A549 treated with DMSO at 1 μM for 4 hours (cell line): ENCODE data around the gene OR51I1. TPM values are rescaled to one million over a fixed set of nuclear protein-coding genes. Genes with fewer than 3 reads are reported as not detected.

ENCODE experiments used
- total RNA-seq: library from RNA; stranded (reverse); fragments of 200-300 nt; extraction: Qiagen RNA extraction; gene quantifications from 5 replicates; pipeline ENCODE4 v1.2.3, GENCODE V29; 2022; ENCODE audit warnings: low read depth

The OR51I1 gene
- not detected in 5 replicates for total RNA-seq

DNA sequence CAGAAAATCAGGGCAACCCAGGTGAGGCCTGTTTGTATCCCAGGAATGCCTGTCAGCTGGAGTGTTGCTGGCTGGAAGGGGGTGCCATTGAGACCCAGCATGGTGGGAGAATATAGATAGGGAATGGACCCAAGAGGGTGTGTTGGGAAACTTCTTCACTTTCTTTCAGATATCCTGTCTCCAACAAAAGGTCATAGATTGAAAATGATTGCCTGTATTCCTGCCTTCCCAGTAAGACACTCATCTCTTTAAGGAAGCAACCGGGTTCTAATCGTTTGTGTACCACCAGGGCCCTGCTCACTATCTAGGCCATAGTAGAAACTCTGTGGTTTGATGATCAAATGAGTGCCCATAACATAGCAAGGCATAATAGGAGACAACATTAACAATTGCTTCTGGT lies at the start of gene OR51I1:
TSS of gene OR51I1 (minus strand) at position 101 of the 400 bp plus-strand sequence. CDS start at position 101, 0 bp downstream.

GRCh38 chr11:5488385-5488784 lies 47.1 kb upstream of the OR51I1 start, which contains the start of gene OR52D1:
Gene OR52D1 (plus strand): TSS chr11:5488685. CDS start chr11:5488707, 22 bp downstream.

GRCh38 chr11:5449023-5449422 lies 7.7 kb upstream of the OR51I1 start, which contains the start of gene OR51I2:
Gene OR51I2 (plus strand): TSS chr11:5449323. CDS start chr11:5453489, 4,166 bp downstream.

GRCh38 chr11:5421811-5422210 lies 19.5 kb downstream of the OR51I1 start, which contains the start of gene OR51Q1:
Gene OR51Q1 (plus strand): TSS chr11:5422111. CDS start chr11:5422201, 90 bp downstream.

Other genes with a start within 250 kb of the OR51I1 start
- not detected in 5 replicates for gene OR51V1, start 240.8 kb downstream of the OR51I1 start, total RNA-seq
- not detected in 5 replicates for gene HBB, start 214.4 kb downstream of the OR51I1 start, total RNA-seq
- gene HBD, start 207.0 kb downstream of the OR51I1 start, total RNA-seq, result not detected in 5 replicates
- not detected in 5 replicates for gene HBG1, start 191.7 kb downstream of the OR51I1 start, total RNA-seq
- gene HBG2, start 186.7 kb downstream of the OR51I1 start, total RNA-seq, result not detected in 5 replicates
- not detected in 5 replicates for gene HBE1, start 171.6 kb downstream of the OR51I1 start, total RNA-seq
- not detected in 5 replicates for gene OR51B4, start 139.6 kb downstream of the OR51I1 start, total RNA-seq
- gene OR51B2, start 117.2 kb downstream of the OR51I1 start, total RNA-seq, result not detected in 5 replicates
- not detected in 5 replicates for gene OR51B5, start 98.0 kb downstream of the OR51I1 start, total RNA-seq
- gene OR51B6, start 90.0 kb downstream of the OR51I1 start, total RNA-seq, result not detected in 5 replicates
- gene OR51M1, start 57.7 kb downstream of the OR51I1 start, total RNA-seq, result not detected in 5 replicates
- not detected in 5 replicates for gene OR51Q1, start 19.4 kb downstream of the OR51I1 start, total RNA-seq
- gene OR51I2, start 7.8 kb upstream of the OR51I1 start, total RNA-seq, result not detected in 5 replicates
- gene OR52D1, start 47.2 kb upstream of the OR51I1 start, total RNA-seq, result not detected in 5 replicates
- gene UBQLN3, start 68.4 kb upstream of the OR51I1 start, total RNA-seq, result not detected in 5 replicates
- 0.03 TPM in 2 of 5 replicates, not detected in the others for gene UBQLNL, start 75.2 kb upstream of the OR51I1 start, total RNA-seq
- not detected in 5 replicates for gene OR52H1, start 107.0 kb upstream of the OR51I1 start, total RNA-seq
- not detected in 5 replicates for gene OR52B6, start 139.4 kb upstream of the OR51I1 start, total RNA-seq
- gene TRIM6, start 155.1 kb upstream of the OR51I1 start, total RNA-seq, result 11.4 to 16.0 TPM (median 13.3 TPM) in 5 replicates
- 3.1 to 4.0 TPM (median 3.4 TPM) in 5 replicates for gene TRIM34, start 183.5 kb upstream of the OR51I1 start, total RNA-seq
- gene TRIM5, start 243.6 kb upstream of the OR51I1 start, total RNA-seq, result 12.7 to 15.0 TPM (median 12.9 TPM) in 5 replicates
- 0.42 to 1.0 TPM (median 0.66 TPM) in 5 replicates for gene TRIM22, start 248.3 kb upstream of the OR51I1 start, total RNA-seq